T1000 (cell line): ENCODE results near the gene MTX1.

Experiments
- DNase-seq: peaks from one replicate; lab custom pipeline; 2025; ENCODE audit warnings: mixed read lengths; lab: John Stamatoyannopoulos, UW

MTX1 gene

DNA sequence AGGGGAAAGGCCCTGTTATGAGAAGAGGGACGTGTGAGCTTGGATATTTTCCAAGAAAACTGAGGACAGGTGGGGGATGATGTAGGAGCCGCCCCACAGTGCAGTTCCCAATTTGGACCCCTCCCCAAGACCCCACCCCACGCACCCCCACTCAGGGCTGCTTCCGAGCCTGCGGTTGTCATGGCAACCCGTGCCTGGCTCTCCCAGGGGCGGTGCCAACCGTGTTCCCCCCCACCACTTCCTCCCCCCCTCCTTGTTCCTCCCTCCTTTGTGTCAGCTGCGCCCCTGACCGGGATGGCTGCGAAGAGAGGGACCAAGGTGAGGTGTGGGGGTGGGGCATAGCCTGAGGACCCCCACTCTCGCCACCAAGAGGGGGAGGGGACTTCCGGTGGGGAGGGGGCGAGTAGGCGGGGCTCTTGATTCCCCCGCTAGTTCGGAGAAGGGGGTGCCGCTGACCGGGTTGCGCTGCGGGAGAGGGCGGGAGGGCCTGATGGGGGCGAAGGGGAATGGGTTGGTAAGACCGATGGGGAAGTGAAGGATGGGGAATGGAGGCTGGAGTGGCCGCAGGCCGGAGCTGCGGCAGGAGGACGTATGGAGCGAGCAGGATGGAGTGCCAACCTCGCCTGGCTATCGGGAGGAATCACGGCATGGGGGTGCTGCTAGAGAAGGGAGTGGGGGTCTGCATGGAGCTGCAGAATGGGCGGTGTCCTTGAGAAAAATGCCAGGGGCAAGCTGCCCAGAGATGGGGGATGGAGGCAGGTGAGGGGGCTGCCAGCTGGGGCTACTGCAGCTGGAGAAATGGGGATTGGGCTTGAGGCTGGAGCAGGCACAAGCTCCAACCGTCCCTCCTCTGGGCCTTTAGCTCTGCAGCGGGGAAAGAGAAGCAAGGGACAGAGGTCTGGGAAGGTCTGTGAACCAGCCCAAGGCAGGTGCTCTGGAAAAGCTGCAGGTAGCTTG, 33.9 kb upstream of the MTX1 start:
- no peak for DNase-seq

DNA sequence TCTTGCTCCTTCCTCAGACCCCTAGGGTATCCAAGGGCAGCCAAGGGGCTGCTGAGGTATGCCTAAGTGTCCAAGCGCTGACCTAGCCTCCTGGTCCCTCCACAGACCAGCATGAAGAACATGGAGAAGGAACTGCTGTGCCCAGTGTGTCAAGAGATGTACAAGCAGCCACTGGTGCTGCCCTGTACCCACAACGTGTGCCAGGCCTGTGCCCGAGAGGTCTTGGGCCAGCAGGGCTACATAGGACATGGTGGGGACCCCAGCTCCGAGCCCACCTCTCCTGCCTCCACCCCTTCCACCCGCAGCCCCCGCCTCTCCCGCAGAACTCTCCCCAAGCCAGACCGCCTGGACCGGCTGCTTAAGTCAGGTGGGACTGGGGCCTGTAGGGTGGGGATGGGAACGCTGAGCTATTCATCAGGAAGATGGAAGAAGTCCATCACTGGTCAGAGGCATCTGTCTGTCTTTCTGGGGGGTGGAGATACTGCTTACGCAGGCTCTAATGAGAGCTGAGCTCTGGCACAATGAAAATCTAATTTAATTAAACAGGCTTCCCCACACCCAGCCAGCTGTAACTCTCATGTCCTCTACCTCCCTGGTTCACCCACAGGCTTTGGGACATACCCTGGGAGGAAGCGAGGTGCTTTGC, 33.1 kb upstream of the MTX1 start:
- no peak for DNase-seq

DNA sequence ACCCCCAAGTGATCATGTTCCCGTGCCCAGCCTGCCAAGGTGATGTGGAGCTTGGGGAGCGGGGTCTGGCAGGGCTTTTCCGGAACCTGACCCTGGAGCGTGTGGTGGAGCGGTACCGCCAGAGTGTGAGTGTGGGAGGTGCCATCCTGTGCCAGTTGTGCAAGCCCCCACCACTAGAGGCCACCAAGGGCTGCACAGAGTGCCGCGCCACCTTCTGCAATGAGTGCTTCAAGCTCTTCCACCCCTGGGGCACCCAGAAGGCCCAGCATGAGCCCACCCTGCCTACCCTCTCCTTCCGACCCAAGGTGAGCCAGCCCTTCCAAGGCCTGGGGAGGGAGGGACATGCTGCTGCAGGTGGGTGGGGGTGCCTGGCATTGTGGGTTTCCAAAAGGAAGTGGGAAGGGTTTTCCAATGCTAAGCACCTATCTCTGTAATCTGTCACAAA, 32.5 kb upstream of the MTX1 start:
- no peak for DNase-seq

DNA sequence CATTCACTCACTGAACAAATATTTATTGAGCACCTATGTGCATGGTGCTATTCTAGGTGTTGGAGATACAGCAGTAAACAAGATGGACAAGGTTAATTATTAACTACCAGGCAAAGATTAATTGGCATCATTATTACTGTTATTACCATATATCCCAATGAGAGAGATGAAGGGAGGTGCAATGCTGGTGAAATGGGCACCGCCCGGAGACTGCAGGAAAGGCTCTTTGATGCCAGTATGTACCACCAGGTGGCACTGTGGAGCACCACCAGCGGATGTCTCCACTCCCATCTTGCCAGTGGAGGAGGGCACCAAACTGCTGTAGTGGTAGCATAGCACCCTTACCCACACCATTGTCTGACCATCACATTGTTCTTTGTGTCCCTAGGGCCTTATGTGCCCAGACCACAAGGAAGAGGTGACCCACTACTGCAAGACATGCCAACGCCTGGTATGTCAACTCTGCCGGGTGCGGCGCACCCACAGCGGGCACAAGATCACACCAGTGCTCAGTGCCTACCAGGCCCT, 31.9 kb upstream of the MTX1 start:
- peak; percentile 64 for DNase-seq

GRCh38 chr1:155177192-155177917, 31.1 kb upstream of the MTX1 start:
- DNase-seq: no peak

DNA sequence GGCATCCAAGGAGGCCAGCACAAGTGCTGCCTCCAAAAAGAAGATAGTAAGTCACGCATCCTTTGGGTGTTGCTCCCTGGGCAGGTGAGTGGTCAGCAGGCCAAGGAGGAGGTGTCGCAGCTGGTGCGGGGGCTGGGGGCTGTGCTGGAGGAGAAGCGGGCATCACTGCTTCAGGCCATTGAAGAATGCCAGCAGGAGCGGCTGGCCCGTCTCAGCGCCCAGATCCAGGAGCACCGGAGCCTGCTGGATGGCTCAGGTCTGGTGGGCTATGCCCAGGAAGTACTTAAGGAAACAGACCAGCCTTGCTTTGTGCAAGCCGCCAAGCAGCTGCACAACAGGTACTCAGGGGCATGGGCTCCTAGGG, 30.6 kb upstream of the MTX1 start:
- DNase-seq: no peak

DNA sequence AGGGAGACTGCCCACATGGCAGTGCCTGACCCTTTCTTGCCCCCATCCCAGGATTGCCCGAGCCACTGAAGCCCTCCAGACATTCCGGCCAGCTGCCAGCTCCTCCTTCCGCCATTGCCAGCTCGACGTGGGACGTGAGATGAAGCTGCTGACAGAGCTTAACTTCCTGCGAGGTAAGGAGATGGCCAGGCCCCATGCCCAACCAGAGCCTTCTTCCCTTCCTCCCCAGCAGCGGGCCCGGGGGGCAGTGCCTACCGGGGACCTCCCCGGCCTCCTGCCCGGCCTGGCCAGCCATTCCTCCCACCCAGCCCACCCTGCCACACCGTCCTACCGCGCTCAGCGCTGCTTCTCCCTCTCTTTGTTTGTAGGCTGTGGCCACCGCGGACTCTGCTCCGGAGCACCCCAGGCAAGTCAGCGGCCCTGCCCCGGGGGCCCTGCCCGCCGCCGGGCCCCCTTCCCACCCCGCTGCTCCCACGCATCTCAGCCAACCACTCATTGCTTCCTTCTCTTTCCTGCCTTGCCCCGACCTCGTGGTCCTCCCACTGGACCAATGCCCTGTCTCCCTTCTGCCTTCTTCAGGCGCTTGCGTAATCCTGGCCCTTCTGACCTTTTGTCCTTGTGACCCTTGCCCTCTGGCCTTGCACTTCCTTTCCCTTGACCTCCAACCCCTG, 29.9 kb upstream of the MTX1 start:
- DNase-seq: no peak

GRCh38 chr1:155179112-155180031, 29.1 kb upstream of the MTX1 start:
- no peak for DNase-seq

DNA sequence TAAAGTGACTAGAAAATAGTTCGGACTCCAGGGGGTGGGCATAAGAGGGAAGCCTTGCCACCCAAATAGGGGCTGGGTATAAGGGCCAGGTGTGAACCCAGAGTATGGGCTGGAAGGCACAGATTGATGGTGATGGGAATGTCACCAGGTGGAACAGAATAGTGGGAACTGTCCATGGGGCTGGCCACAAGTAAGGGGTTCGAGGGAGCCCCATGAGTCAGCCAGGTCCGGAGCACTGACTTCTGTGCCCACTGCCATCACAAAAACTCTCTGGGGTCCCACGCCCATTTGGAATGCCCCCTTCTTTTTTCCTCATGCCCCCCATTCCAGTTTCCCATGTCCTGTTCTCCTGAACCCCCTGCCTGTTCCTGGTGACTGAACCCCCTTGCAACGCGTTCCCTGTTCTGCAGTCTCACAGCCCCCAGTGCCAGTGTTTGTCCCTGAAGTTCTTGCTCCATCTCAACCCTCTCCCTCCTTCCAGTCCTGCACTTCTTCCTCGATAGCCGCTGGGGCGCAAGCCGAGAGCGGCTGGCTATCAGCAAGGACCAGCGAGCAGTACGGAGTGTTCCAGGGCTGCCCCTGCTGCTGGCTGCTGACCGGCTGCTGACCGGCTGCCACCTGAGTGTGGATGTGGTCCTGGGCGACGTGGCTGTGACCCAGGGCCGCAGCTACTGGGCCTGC, 27.0 kb upstream of the MTX1 start:
- no peak for DNase-seq

GRCh38 chr1:155182052-155182550, 26.4 kb upstream of the MTX1 start:
- no peak for DNase-seq

DNA sequence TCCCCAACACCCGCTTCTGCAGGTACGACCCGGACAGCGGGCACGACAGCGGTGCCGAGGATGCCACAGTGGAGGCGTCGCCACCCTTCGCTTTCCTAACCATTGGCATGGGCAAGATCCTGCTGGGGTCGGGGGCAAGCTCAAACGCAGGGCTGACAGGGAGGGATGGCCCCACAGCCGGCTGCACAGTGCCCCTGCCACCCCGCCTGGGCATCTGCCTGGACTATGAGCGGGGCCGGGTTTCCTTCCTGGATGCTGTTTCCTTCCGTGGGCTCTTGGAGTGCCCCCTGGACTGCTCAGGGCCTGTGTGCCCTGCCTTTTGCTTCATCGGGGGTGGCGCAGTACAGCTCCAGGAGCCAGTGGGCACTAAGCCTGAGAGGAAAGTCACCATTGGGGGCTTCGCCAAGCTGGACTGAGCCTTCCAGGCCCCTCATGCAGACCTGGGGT, 24.7 kb upstream of the MTX1 start:
- no peak for DNase-seq

DNA sequence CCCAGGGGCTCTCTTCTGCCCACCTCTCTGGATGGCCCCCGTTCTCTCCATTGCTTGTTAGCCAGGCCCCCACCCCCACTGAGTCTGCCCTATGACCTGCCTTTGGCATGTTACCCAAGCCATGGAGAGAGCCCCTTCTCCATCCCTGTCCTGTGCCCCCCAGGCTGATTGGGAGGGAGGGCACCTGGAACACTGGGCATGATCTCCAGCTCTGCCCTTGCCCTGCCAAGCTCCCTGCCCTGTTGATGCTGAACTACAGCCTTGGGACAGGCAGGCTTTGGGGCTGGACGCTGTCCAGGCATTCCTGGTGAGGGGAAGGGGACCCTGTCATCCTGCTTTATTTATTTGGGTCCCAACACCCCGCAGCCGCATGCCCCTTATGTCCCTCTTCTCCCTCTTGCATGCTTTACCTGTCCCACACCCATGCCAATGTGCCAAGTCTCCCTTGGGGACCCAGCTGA, 24.1 kb upstream of the MTX1 start:
- DNase-seq: no peak

DNA sequence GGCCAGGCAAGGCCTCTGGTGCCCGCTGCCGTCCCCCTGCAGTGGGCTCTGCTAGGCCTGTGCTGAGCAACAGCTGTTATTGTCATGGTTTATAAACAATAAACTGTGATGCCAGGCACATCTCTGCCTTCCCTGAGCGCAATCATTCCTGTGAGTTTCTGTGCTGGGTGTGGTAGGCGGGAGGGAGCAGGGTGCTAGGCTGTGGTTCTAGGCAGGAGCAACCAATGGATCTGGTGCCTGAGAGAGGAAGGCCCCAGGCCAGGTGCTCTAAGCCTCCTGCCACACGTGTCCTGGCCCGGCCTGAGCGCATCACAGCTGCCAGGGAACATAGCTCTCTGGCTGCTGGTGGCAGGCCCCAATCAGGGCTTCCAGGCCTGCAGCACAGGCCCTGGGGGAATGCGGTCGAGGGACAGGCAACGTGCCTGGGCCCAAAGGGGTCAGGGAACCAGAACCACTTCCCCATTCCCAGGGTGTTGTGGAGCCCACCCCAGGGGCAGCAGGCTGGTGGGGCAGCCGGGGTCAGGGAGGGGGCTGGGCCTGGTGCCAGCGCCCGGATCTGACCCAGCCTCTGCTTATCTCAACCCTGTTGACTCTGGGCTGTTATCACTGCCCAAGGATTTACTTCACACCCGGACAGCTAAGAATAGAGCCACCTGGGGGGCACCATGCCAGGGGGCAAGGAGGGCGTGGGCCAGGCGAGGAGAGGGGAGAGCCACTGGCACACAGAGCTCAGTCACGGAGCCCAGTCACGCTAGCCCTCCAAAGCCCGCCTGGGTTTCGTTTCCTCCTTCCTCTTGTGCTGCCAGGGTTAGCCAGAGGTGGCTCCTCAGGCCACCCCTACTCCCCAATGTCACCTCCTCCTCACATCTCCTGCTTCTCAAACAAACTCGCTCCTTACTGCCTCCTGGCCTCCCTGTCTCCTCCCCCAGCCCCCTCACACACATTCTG, 23.4 kb upstream of the MTX1 start:
- no peak for DNase-seq

- DNase-seq: no peak
Measured at GRCh38 chr1:155185783-155186066, 22.8 kb upstream of the MTX1 start.

- no peak for DNase-seq
Measured at GRCh38 chr1:155186067-155186793, 22.3 kb upstream of the MTX1 start.

GRCh38 chr1:155186794-155187455, 21.6 kb upstream of the MTX1 start:
- no peak for DNase-seq

GRCh38 chr1:155187456-155187891, 21.0 kb upstream of the MTX1 start:
- no peak for DNase-seq

DNA sequence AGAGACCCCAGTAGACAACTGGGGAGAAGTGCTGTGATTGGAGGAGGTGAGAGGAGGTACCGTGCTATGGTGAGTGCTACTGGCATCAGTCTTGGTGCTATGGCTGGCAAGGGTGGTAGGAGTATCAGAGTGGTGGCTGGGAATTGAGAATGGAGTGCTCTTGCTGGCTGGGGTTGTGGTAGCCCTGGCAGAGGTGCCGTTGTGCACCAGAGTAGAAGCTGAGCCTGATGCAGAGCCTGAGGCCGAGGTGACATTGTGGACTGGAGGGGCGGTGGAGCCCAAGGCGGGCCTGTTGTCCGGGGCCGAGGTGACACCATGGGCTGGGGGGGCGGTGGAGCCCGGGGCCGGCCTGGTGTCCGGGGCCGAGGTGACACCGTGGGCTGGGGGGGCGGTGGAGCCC, 20.2 kb upstream of the MTX1 start:
- DNase-seq: no peak
